Parathyroid adenoma (tissue), 2 donors: ENCODE results near the gene GIMAP8.
"Not testable (repeated sequence)": the region's sequence is repeated elsewhere in the genome, so short reads cannot be mapped to it uniquely, and the experiment has no call there.

Experiments
- H2AFZ ChIP-seq: fragments of 300-600 bp; sonication (generic); one replicate; pipeline ENCODE4 v1.7.0; 2017; ENCODE audit warnings: antibody characterized with exemption, mild to moderate bottlenecking
- H3K27ac ChIP-seq: fragments of 300-600 bp; sonication (generic); one replicate; pipeline ENCODE4 v1.7.0; 2017
- H3K27me3 ChIP-seq: fragments of 300-600 bp; sonication (generic); one replicate; pipeline ENCODE4 v1.7.0; 2017; ENCODE audit warnings: low read length; ENCODE audit not compliant: control insufficient read depth, insufficient read depth
- H3K36me3 ChIP-seq: fragments of 300-600 bp; sonication (generic); one replicate; pipeline ENCODE4 v1.7.0; 2017; ENCODE audit warnings: low read length; ENCODE audit not compliant: control insufficient read depth, insufficient read depth
- H3K4me1 ChIP-seq: fragments of 300-600 bp; sonication (generic); one replicate; pipeline ENCODE4 v1.7.0; 2017; ENCODE audit warnings: control low read depth
- H3K4me2 ChIP-seq: fragments of 300-600 bp; sonication (generic); one replicate; pipeline ENCODE4 v1.7.0; 2017; ENCODE audit warnings: low read length
- H3K4me3 ChIP-seq: fragments of 300-600 bp; sonication (generic); one replicate; pipeline ENCODE4 v1.7.0; 2017; ENCODE audit warnings: low read depth, low read length
- H3K79me2 ChIP-seq: fragments of 300-600 bp; sonication (generic); one replicate; pipeline ENCODE4 v1.7.0; 2017; ENCODE audit warnings: control low read depth
- H3K9ac ChIP-seq: fragments of 300-600 bp; sonication (generic); one replicate; pipeline ENCODE4 v1.7.0; 2017; ENCODE audit warnings: mild to moderate bottlenecking
- H3K9me3 ChIP-seq: fragments of 300-600 bp; sonication (generic); one replicate; pipeline ENCODE4 v1.7.0; 2017; ENCODE audit warnings: low read length; ENCODE audit not compliant: control insufficient read depth
- CTCF ChIP-seq: fragments of 300-600 bp; sonication (generic); IDR thresholded peaks from one replicate; pipeline ENCODE4 v1.7.0; 2017; ENCODE audit warnings: antibody characterized with exemption, mild to moderate bottlenecking
- donor health status: primary hyperparathyroidism.

GIMAP8 gene

GRCh38 chr7:150451833-150452461 lies 1.5 kb downstream of the GIMAP8 start:
- H3K9me3 ChIP-seq, result no peaks in the 10 kb centered on the region
- no peaks in the 10 kb centered on the region for H3K27me3 ChIP-seq
- TF ChIP-seq CTCF, result no peak
- no peak overlapping the region for H2AFZ ChIP-seq
- no peaks in the 10 kb centered on the region for H3K4me1 ChIP-seq
- H3K9ac ChIP-seq, result no peak overlapping the region
- H3K4me3 ChIP-seq, result peak overlapping the region; percentile 44
- H3K27ac ChIP-seq, result peak overlapping the region; percentile 57
- no peaks in the 10 kb centered on the region for H3K79me2 ChIP-seq
- peak overlapping the region; percentile 17 for H3K4me2 ChIP-seq
- no peaks in the 10 kb centered on the region for H3K36me3 ChIP-seq

GRCh38 chr7:150453181-150453580 lies 2.8 kb downstream of the GIMAP8 start:
- Histone ChIP-seq H3K4me1 (no peaks in the 10 kb centered on the region), H3K79me2 (no peaks in the 10 kb centered on the region), H3K36me3 (no peaks in the 10 kb centered on the region), H3K27me3 (no peaks in the 10 kb centered on the region), H3K27ac (no peak overlapping the region), H3K4me2 (no peak overlapping the region), H2AFZ (no peak overlapping the region), H3K9ac (no peak overlapping the region), H3K4me3 (no peak overlapping the region), H3K9me3 (no peaks in the 10 kb centered on the region)
- TF ChIP-seq CTCF, result no peak

DNA sequence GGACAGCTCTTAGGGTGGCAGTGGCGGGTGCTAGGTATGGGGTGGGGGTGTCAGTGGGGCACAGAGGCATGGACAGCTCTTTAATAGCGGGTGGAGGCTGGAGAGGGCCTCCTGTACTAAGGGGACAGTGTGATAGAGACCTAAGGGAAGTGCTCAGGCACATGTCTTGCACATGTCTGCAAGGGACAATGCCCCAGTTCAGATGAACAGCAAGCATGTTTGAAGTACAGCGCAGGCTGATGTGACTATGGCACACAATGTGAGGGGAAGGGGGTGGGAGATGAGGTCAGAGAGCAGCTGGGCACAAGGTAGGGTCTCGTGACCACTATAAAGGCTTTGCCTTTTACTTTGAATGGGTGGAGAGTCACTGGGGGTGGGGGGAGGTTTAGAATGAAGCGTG lies 3.5 kb downstream of the GIMAP8 start:
- no peak overlapping the region for H3K27ac ChIP-seq

GRCh38 chr7:150457064-150457463 lies 6.6 kb downstream of the GIMAP8 start:
- not testable (repeated sequence) for H3K4me3 ChIP-seq, H3K27ac ChIP-seq, H3K79me2 ChIP-seq, H3K4me2 ChIP-seq, H3K9me3 ChIP-seq, H3K27me3 ChIP-seq, H2AFZ ChIP-seq, H3K4me1 ChIP-seq, H3K9ac ChIP-seq, H3K36me3 ChIP-seq

More for the DNA sequence above, 3.5 kb downstream of the GIMAP8 start:
- H3K9ac ChIP-seq, result no peak overlapping the region
- H3K79me2 ChIP-seq, result no peaks in the 10 kb centered on the region
- H3K36me3 ChIP-seq, result no peaks in the 10 kb centered on the region
- no peaks in the 10 kb centered on the region for H3K4me1 ChIP-seq
- no peaks in the 10 kb centered on the region for H3K27me3 ChIP-seq
- H3K9me3 ChIP-seq, result no peaks in the 10 kb centered on the region
- no peak overlapping the region for H3K4me3 ChIP-seq
- no peak overlapping the region for H3K4me2 ChIP-seq
- no peak for TF ChIP-seq CTCF
- H2AFZ ChIP-seq, result no peak overlapping the region

- Histone ChIP-seq H3K4me1 (no peaks in the 10 kb centered on the region), H3K79me2 (no peaks in the 10 kb centered on the region), H3K9ac (no peak overlapping the region), H2AFZ (no peak overlapping the region), H3K27me3 (no peaks in the 10 kb centered on the region), H3K4me3 (no peak overlapping the region), H3K9me3 (no peaks in the 10 kb centered on the region), H3K4me2 (no peak overlapping the region), H3K27ac (no peak overlapping the region), H3K36me3 (no peaks in the 10 kb centered on the region)
- TF ChIP-seq CTCF, result no peak
These were observed 7.8 kb downstream of the GIMAP8 start for GRCh38 chr7:150458235-150458634.
